T1000 (cell line): Measurements from ENCODE around the gene RDH5.

ENCODE experiments used
- DNase-seq: peaks from one replicate; lab custom pipeline; 2025; ENCODE audit warnings: mixed read lengths; lab: John Stamatoyannopoulos, UW

The RDH5 gene

GRCh38 chr12:55720071-55720564 lies at the start of gene RDH5:
Gene RDH5 (plus strand): TSS chr12:55720393. CDS start chr12:55721185, 792 bp downstream.
- no peak for DNase-seq

- DNase-seq = no peak
Measured at GRCh38 chr12:55671746-55672145, 48.4 kb upstream of the RDH5 start.

GRCh38 chr12:55673638-55674037 lies 46.6 kb upstream of the RDH5 start:
- DNase-seq = no peak

- DNase-seq = no peak
Measured at GRCh38 chr12:55675666-55676065, 44.5 kb upstream of the RDH5 start.

- DNase-seq = no peak
Measured at GRCh38 chr12:55676707-55677106, 43.5 kb upstream of the RDH5 start.

- DNase-seq = no peak
Measured at GRCh38 chr12:55679691-55680090, 40.5 kb upstream of the RDH5 start.

GRCh38 chr12:55681142-55682077 lies 38.8 kb upstream of the RDH5 start:
- no peak for DNase-seq

GRCh38 chr12:55682087-55682796 lies 38.0 kb upstream of the RDH5 start:
- DNase-seq = no peak

- DNase-seq = no peak
Measured at GRCh38 chr12:55683676-55684075, 36.5 kb upstream of the RDH5 start.

GRCh38 chr12:55684761-55685370 lies 35.3 kb upstream of the RDH5 start:
- DNase-seq = no peak

- no peak for DNase-seq
Measured at GRCh38 chr12:55685671-55686070, 34.5 kb upstream of the RDH5 start.

- DNase-seq = no peak
Measured at GRCh38 chr12:55686366-55687010, 33.7 kb upstream of the RDH5 start.

- DNase-seq = no peak
Measured at GRCh38 chr12:55687746-55688145, 32.4 kb upstream of the RDH5 start.

GRCh38 chr12:55688716-55689655 lies 31.2 kb upstream of the RDH5 start:
- no peak for DNase-seq

GRCh38 chr12:55692631-55693322 lies 27.4 kb upstream of the RDH5 start:
- DNase-seq = no peak

GRCh38 chr12:55693323-55694187 lies 26.6 kb upstream of the RDH5 start:
- no peak for DNase-seq

- DNase-seq = no peak
Measured at GRCh38 chr12:55694188-55694515, 26.0 kb upstream of the RDH5 start.

- no peak for DNase-seq
Measured at GRCh38 chr12:55694651-55695050, 25.5 kb upstream of the RDH5 start.

- DNase-seq = no peak
Measured at GRCh38 chr12:55695349-55695748, 24.8 kb upstream of the RDH5 start.
